A549 (cell line): Measurements from ENCODE around the gene CACNA2D2.

Source experiments
- CBX8 ChIP-seq: fragments of 200-600 bp; sonication (generic); IDR thresholded peaks from 2 replicates; pipeline ENCODE4 v1.6.1; 2016
- CEBPB ChIP-seq, 2 experiments: fragments of >200 bp in 1 of 2; sonication (Bioruptor Twin) in 1 of 2; formaldehyde crosslinking in 1 of 2; IDR thresholded peaks; 2 replicates each; pipeline ENCODE4 v1.6.1; 2012 to 2016
- CHD4 ChIP-seq: fragments of 200-600 bp; sonication (generic); IDR thresholded peaks from 2 replicates; pipeline ENCODE4 v1.6.1; 2016; ENCODE audit warnings: antibody characterized with exemption, mild to moderate bottlenecking, borderline replicate concordance
- CTCF ChIP-seq: fragments of >200 bp; sonication (Bioruptor Twin); formaldehyde crosslinking; IDR thresholded peaks from 3 replicates; pipeline ENCODE4 v1.5.1; 2016
- ESRRA ChIP-seq: fragments of 150-350 bp; IDR thresholded peaks from 2 replicates; pipeline ENCODE4 v1.6.1; 2014; ENCODE audit warnings: mild to moderate bottlenecking, low read length, borderline replicate concordance
- HMGXB4 ChIP-seq: fragments of 250-450 bp; sonication (Bioruptor Pico); IDR thresholded peaks from 2 replicates; pipeline ENCODE4 v1.5.0; 2021; ENCODE audit warnings: mild to moderate bottlenecking, moderate library complexity, borderline replicate concordance
- POLR2A ChIP-seq: IDR thresholded peaks from 2 replicates; pipeline ENCODE4 v1.6.1; 2012; ENCODE audit warnings: mild to moderate bottlenecking, low read length
- RCOR1 ChIP-seq: fragments of 150-350 bp; IDR thresholded peaks from 2 replicates; pipeline ENCODE4 v1.6.1; 2014; ENCODE audit warnings: antibody characterized with exemption, low read length, low read depth
- REST ChIP-seq: fragments of 200-600 bp; sonication (generic); IDR thresholded peaks from 2 replicates; pipeline ENCODE4 v1.6.1; 2016; ENCODE audit warnings: antibody characterized with exemption, mild to moderate bottlenecking, moderate library complexity

GRCh38 chr3:50325497-50326181 is 177.8 kb downstream of the CACNA2D2 start:
- TF ChIP-seq ESRRA = no peak
- no peak for TF ChIP-seq CTCF
- TF ChIP-seq CHD4 = no peak
- no peak for TF ChIP-seq CEBPB (IDR thresholded peaks at IDR 0.05)
- TF ChIP-seq CBX8 = no peak
- no peak for TF ChIP-seq POLR2A
- no peak for TF ChIP-seq REST
- no peak for TF ChIP-seq RCOR1
- TF ChIP-seq HMGXB4 (CRISPR knock-in tag) = no peak
